ENCODE data around the gene TM6SF1. TPM values are rescaled to one million over a fixed set of nuclear protein-coding genes. Genes with fewer than 3 reads are reported as not detected.

TM6SF1 gene
- total and polyA plus RNA-seq, 4 donors, result 0.65 to 2.1 (median 1.3) TPM

DNA sequence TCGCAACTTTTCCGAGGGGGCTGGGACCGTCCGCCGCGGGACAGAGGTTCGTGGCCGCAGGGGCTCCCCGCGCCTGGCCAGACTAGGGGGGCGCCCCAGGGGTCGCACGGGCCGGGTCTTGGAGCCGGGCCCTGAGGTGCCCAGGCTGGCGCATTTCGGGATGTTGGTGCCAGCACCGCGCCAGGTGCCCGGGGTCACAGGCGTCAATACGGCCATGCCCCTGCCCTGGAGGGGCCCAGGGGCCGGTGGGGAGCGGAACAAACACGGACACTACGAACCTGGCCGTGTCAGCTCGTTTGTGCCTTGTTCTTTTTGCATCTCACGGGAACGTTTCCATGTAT, 366 bp downstream of the TM6SF1 start (continued):
- TF ChIP-seq, protein P1, sequence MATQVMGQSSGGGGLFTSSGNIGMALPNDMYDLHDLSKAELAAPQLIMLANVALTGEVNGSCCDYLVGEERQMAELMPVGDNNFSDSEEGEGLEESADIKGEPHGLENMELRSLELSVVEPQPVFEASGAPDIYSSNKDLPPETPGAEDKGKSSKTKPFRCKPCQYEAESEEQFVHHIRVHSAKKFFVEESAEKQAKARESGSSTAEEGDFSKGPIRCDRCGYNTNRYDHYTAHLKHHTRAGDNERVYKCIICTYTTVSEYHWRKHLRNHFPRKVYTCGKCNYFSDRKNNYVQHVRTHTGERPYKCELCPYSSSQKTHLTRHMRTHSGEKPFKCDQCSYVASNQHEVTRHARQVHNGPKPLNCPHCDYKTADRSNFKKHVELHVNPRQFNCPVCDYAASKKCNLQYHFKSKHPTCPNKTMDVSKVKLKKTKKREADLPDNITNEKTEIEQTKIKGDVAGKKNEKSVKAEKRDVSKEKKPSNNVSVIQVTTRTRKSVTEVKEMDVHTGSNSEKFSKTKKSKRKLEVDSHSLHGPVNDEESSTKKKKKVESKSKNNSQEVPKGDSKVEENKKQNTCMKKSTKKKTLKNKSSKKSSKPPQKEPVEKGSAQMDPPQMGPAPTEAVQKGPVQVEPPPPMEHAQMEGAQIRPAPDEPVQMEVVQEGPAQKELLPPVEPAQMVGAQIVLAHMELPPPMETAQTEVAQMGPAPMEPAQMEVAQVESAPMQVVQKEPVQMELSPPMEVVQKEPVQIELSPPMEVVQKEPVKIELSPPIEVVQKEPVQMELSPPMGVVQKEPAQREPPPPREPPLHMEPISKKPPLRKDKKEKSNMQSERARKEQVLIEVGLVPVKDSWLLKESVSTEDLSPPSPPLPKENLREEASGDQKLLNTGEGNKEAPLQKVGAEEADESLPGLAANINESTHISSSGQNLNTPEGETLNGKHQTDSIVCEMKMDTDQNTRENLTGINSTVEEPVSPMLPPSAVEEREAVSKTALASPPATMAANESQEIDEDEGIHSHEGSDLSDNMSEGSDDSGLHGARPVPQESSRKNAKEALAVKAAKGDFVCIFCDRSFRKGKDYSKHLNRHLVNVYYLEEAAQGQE (IDR thresholded peaks at IDR 0.05), result no peak
- TF ChIP-seq, protein P2, sequence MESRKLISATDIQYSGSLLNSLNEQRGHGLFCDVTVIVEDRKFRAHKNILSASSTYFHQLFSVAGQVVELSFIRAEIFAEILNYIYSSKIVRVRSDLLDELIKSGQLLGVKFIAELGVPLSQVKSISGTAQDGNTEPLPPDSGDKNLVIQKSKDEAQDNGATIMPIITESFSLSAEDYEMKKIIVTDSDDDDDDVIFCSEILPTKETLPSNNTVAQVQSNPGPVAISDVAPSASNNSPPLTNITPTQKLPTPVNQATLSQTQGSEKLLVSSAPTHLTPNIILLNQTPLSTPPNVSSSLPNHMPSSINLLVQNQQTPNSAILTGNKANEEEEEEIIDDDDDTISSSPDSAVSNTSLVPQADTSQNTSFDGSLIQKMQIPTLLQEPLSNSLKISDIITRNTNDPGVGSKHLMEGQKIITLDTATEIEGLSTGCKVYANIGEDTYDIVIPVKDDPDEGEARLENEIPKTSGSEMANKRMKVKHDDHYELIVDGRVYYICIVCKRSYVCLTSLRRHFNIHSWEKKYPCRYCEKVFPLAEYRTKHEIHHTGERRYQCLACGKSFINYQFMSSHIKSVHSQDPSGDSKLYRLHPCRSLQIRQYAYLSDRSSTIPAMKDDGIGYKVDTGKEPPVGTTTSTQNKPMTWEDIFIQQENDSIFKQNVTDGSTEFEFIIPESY (IDR thresholded peaks at IDR 0.05), result no peak
- TF ChIP-seq FOXA1 (IDR thresholded peaks at IDR 0.05) (no peak), EGR1 (IDR thresholded peaks at IDR 0.05; ENCODE audit: low read depth in 2 of 2) (no peak), HNF4G (IDR thresholded peaks at IDR 0.05) (no peak), RAD21 (IDR thresholded peaks at IDR 0.05) (no peak), HNF4A (conservative IDR thresholded peaks at IDR 0.05) (no peak)

DNA sequence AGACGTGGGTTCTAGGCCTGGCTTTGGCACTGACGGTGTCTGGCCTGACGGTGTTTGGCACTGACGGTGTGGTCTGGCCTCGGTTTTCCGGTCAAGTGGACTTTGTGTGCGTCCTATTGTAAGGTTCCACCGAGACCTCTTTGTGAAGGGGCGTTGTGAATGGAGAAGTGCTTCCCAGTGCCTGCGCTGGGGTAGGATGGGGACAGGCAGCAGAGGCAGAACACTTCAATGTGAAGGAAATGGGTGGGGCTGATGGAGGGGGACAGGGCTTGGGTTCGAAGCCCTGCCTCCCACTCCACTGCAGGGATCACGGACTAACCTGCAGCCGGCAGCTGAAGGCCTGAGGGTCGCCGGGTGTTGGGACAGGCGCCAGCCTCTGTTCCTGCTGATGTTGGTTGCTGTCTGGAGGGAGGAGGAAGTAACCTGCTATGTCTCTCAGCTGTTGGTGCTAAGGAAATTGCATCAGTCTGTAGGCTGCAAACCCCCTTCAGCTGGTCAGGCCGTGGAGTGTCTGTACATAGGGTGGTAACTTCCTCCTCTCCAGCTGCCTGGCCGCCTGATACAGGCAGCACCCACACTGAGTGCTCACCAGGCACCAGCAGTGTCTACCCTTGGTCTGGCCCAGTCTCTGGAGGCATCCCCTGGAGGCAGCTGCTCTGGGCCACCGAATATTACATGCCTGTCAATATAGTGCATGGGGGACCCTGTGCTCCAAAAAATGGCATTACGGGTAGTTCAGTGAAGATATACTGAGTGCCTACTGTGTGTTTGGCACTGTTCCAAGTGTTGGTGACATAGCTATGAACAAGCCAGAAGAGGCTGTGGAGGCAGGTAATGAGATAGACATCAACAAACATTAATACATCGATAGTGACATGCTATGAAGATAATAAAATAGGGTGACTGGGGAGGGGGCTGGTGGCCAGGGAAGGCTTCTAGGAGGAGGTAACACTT, 1.1 kb downstream of the TM6SF1 start:
- no peaks in the 10 kb centered on the region for H3K36me3 ChIP-seq (ENCODE audit: control insufficient read depth in 4 of 4, insufficient read depth in 3 of 4, low read depth in 1 of 4, low read length in 3 of 4)
- H3K9ac ChIP-seq (ENCODE audit: low read depth in 1 of 2, low read length in 2 of 2), result no peak overlapping the region
- peak overlapping the region in 2 of 3 donors; percentile 1 to 54 for H3K4me3 ChIP-seq (ENCODE audit: low read depth in 1 of 3, low read length in 3 of 3)
- 41% methylated on average over 21 of the region's 21 CpGs for WGBS
- peak overlapping the region in 1 of 2 donors; percentile 56 for H3K27ac ChIP-seq (ENCODE audit: low read depth in 1 of 2, low read length in 2 of 2)
- peaks cover 3 to 21% (median 5%) of the 10 kb centered on the region in 4 donors for H3K4me1 ChIP-seq (ENCODE audit: control insufficient read depth in 4 of 4, insufficient read depth in 4 of 4, low read length in 3 of 4)
- no peaks in the 10 kb centered on the region for H3K9me3 ChIP-seq (ENCODE audit: control insufficient read depth in 4 of 4, low read length in 3 of 4)
- TF ChIP-seq, protein P3, sequence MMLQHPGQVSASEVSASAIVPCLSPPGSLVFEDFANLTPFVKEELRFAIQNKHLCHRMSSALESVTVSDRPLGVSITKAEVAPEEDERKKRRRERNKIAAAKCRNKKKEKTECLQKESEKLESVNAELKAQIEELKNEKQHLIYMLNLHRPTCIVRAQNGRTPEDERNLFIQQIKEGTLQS (IDR thresholded peaks at IDR 0.05), result no peak
- TF ChIP-seq, protein P1 (IDR thresholded peaks at IDR 0.05), result no peak
- no peak for TF ChIP-seq NR2F2 (IDR thresholded peaks at IDR 0.05)
- DNase-seq (ENCODE audit: low spot score), result no peak
- H3K27me3 ChIP-seq (ENCODE audit: control insufficient read depth in 4 of 4, insufficient read depth in 4 of 4, low read length in 3 of 4), result peaks cover 2 to 8% (median 3%) of the 10 kb centered on the region in 4 donors
